SU-DHL-6 (cell line): ENCODE measurements around the gene CALM3.

Source experiments
- EZH2phosphoT487 ChIP-seq: fragments of 200-600 bp; sonication (generic), shearing (Covaris generic); conservative IDR thresholded peaks from 2 replicates; pipeline ENCODE4 v1.6.1; 2018; ENCODE audit warnings: mild to moderate bottlenecking, antibody characterized with exemption, low read length, moderate library complexity, mixed read lengths
- TF ChIP-seq, protein P1 (sequence below): fragments of 200-600 bp; sonication (generic); IDR thresholded peaks from one replicate; pipeline ENCODE4 v1.5.1; 2017; ENCODE audit warnings: antibody characterized with exemption, mild to moderate bottlenecking, low read length, moderate library complexity; ENCODE audit not compliant: insufficient read depth, poor library complexity, severe bottlenecking

DNA sequence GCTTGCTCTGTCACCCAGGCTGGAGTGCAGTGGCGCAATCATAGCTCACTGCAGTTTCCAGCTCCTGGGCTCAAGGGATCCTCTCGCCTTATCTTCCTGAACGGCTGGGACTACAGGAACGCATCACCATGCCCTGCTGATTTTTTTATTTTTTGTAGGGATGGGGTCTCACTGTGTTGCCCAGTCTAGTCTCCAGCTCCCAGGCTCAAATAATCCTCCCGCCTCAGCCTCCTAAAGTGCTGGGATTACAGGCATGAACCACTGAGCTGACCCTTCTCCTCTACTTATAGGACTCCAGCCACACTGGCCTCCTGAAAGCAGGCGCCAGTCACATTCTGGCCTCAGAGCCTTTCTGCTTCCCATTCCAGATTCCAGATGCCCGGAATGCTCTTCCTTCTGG, 49.3 kb downstream of the CALM3 start:
- TF ChIP-seq, protein P1, sequence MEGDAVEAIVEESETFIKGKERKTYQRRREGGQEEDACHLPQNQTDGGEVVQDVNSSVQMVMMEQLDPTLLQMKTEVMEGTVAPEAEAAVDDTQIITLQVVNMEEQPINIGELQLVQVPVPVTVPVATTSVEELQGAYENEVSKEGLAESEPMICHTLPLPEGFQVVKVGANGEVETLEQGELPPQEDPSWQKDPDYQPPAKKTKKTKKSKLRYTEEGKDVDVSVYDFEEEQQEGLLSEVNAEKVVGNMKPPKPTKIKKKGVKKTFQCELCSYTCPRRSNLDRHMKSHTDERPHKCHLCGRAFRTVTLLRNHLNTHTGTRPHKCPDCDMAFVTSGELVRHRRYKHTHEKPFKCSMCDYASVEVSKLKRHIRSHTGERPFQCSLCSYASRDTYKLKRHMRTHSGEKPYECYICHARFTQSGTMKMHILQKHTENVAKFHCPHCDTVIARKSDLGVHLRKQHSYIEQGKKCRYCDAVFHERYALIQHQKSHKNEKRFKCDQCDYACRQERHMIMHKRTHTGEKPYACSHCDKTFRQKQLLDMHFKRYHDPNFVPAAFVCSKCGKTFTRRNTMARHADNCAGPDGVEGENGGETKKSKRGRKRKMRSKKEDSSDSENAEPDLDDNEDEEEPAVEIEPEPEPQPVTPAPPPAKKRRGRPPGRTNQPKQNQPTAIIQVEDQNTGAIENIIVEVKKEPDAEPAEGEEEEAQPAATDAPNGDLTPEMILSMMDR, result no peak
- no peak for TF ChIP-seq EZH2phosphoT487
